IPS-20b (cell line): ENCODE measurements around the gene ASPDH.

Experiments
- H3K27ac ChIP-seq: one replicate; pipeline ENCODE4 v1.5.1; 2013; ENCODE audit warnings: low read length
- H3K27me3 ChIP-seq: 2 replicates; pipeline ENCODE4 v1.6.1; 2013; ENCODE audit warnings: mild to moderate bottlenecking, low read length, inconsistent platforms; ENCODE audit not compliant: insufficient read depth
- H3K36me3 ChIP-seq: 2 replicates; pipeline ENCODE4 v1.6.1; 2013; ENCODE audit warnings: low read depth, mild to moderate bottlenecking, inconsistent platforms, low read length, moderate library complexity; ENCODE audit not compliant: insufficient read depth
- H3K4me1 ChIP-seq: 2 replicates; pipeline ENCODE4 v1.6.1; 2013; ENCODE audit warnings: mild to moderate bottlenecking, control low read depth, inconsistent platforms, low read length, moderate library complexity; ENCODE audit not compliant: insufficient read depth
- H3K4me3 ChIP-seq: 2 replicates; pipeline ENCODE4 v1.5.1; 2013; ENCODE audit warnings: mild to moderate bottlenecking, low read length, inconsistent platforms
- H3K9ac ChIP-seq: 2 replicates; pipeline ENCODE4 v1.6.1; 2013; ENCODE audit warnings: low read depth, mild to moderate bottlenecking, inconsistent platforms, low read length, moderate library complexity
- H3K9me3 ChIP-seq: 2 replicates; pipeline ENCODE4 v1.6.1; 2013; ENCODE audit warnings: mild to moderate bottlenecking, low read depth, low read length, inconsistent platforms; ENCODE audit not compliant: insufficient read depth

Gene ASPDH

GRCh38 chr19:50553134-50553703 lies 39.5 kb upstream of the ASPDH start:
- no peak overlapping the region for H3K4me3 ChIP-seq
- H3K27me3 ChIP-seq = peaks cover 59% of the 10 kb centered on the region
- no peaks in the 10 kb centered on the region for H3K36me3 ChIP-seq
- no peak overlapping the region for H3K9ac ChIP-seq
- H3K27ac ChIP-seq = no peak overlapping the region
- no peaks in the 10 kb centered on the region for H3K4me1 ChIP-seq
- H3K9me3 ChIP-seq = peaks cover 32% of the 10 kb centered on the region

GRCh38 chr19:50552540-50552939 lies 38.8 kb upstream of the ASPDH start:
- no peaks in the 10 kb centered on the region for H3K36me3 ChIP-seq
- H3K9me3 ChIP-seq = peaks cover 32% of the 10 kb centered on the region
- H3K9ac ChIP-seq = no peak overlapping the region
- H3K27ac ChIP-seq = no peak overlapping the region
- no peaks in the 10 kb centered on the region for H3K4me1 ChIP-seq
- peaks cover 59% of the 10 kb centered on the region for H3K27me3 ChIP-seq
- no peak overlapping the region for H3K4me3 ChIP-seq

- no peak overlapping the region for H3K27ac ChIP-seq
- peak overlapping the region; percentile 45; the same call in 1 of the 2 replicates for H3K9ac ChIP-seq
- H3K27me3 ChIP-seq = peaks cover 59% of the 10 kb centered on the region
- no peaks in the 10 kb centered on the region for H3K36me3 ChIP-seq
- peaks cover 39% of the 10 kb centered on the region for H3K9me3 ChIP-seq
- peak overlapping the region; percentile 64; the same call in 1 of the 2 replicates for H3K4me3 ChIP-seq
- H3K4me1 ChIP-seq = no peaks in the 10 kb centered on the region
These were observed 38.0 kb upstream of the ASPDH start for GRCh38 chr19:50551715-50552187.

GRCh38 chr19:50551034-50551714 lies 37.5 kb upstream of the ASPDH start:
- Histone ChIP-seq H3K4me3 (peak overlapping the region; percentile 64; the same call in 1 of the 2 replicates), H3K27ac (no peak overlapping the region), H3K36me3 (no peaks in the 10 kb centered on the region), H3K4me1 (no peaks in the 10 kb centered on the region), H3K27me3 (peaks cover 59% of the 10 kb centered on the region), H3K9ac (peak overlapping the region; percentile 45; the same call in 1 of the 2 replicates), H3K9me3 (peaks cover 43% of the 10 kb centered on the region)

- H3K27me3 ChIP-seq = peaks cover 58% of the 10 kb centered on the region
- H3K4me1 ChIP-seq = no peaks in the 10 kb centered on the region
- H3K36me3 ChIP-seq = no peaks in the 10 kb centered on the region
- H3K27ac ChIP-seq = no peak overlapping the region
- H3K9ac ChIP-seq = no peak overlapping the region
- H3K9me3 ChIP-seq = peaks cover 43% of the 10 kb centered on the region
- H3K4me3 ChIP-seq = no peak overlapping the region; the same call in 1 of the 2 replicates
These were observed 36.9 kb upstream of the ASPDH start for GRCh38 chr19:50550594-50550966.

GRCh38 chr19:50549927-50550593 lies 36.3 kb upstream of the ASPDH start:
- no peaks in the 10 kb centered on the region for H3K36me3 ChIP-seq
- H3K27me3 ChIP-seq = peaks cover 53% of the 10 kb centered on the region
- peaks cover 39% of the 10 kb centered on the region for H3K9me3 ChIP-seq
- H3K27ac ChIP-seq = no peak overlapping the region
- H3K4me1 ChIP-seq = no peaks in the 10 kb centered on the region
- H3K4me3 ChIP-seq = no peak overlapping the region
- H3K9ac ChIP-seq = no peak overlapping the region

DNA sequence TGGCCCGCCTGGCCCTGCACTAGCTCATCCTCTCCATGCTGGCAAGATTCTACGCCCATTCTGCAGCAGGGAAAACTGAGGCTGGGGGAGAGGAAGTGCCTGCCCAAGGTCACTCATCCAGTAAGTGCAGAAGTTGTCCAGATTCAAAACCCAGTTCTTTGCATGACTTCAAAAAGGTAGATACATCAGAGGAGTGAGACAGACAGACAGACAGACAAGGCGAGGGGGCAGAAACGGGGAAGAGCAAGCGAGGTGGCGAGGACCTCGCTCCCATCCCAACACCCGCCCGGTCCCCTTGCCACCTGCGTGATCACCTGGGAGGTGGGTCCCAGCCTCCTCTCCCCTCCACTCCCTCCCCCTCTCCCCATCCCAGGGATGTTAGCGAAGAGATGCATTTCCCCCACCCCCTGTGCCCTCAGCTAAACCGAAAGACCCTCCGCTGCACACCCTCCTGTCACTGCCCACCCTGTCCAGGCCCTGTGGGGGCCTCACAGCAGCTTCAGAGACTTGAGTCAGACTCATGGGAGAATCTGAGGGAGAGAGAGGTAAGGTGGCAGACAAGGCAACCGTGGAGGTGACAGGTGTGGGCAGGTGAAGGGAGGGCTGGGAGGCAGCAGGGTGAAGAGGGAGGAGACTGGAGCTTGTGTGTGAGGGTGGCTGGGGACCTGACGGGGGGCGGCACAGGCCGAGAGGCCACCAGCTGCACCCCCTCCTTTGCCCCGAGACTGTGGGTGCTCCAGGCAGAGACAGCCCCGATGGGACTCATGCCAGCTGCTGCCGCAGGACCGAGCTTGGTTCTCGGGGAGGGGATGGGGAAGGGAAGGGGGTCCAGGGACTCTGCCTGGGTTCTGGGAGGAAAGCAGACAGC lies 35.6 kb upstream of the ASPDH start:
- H3K9ac ChIP-seq = no peak overlapping the region
- peaks cover 45% of the 10 kb centered on the region for H3K27me3 ChIP-seq
- H3K9me3 ChIP-seq = peaks cover 33% of the 10 kb centered on the region
- no peak overlapping the region for H3K4me3 ChIP-seq
- no peaks in the 10 kb centered on the region for H3K36me3 ChIP-seq
- H3K27ac ChIP-seq = no peak overlapping the region
- no peaks in the 10 kb centered on the region for H3K4me1 ChIP-seq

GRCh38 chr19:50548191-50549058 lies 34.7 kb upstream of the ASPDH start:
- Histone ChIP-seq H3K4me3 (no peak overlapping the region), H3K27me3 (peaks cover 40% of the 10 kb centered on the region), H3K4me1 (no peaks in the 10 kb centered on the region), H3K36me3 (no peaks in the 10 kb centered on the region), H3K9me3 (peaks cover 28% of the 10 kb centered on the region), H3K27ac (no peak overlapping the region), H3K9ac (no peak overlapping the region)

DNA sequence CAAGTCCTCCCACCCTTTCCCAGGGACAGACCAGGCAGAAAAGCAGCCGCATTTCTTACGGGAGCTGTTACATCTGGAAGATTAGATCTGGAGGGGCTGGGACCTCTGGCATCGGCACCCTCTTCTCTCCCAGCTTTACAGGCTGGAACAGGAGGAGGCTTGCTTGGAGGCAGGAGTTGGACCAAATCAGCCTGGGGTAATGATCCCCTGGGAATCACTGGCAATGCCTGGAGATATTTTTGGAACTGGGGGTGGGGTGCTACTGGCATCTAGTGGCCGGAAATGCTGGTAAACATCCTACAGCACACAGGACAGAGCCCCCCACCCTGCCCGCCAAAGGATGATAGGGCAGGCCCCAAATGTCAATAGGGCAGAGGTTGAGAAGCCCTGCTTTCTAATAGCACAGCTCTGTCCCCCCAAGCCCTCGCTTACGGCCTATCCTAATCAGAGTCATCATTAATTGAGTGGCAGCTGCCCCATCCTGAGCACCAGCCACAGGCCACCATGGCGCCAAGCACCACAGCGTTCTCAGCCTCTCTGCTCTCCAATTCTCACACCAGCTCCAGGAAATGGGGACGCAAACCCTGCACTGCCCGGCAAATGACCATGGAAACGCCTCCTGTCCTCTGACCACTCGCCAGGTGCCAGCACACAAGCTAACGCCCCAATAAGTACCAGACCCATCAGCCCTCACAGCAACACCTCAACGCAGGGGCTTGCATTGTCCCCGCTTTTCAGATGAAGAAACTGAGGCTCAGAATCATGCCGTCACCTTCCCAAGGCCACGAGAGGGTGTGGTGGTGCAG lies 33.9 kb upstream of the ASPDH start:
- Histone ChIP-seq H3K9ac (no peak overlapping the region), H3K4me1 (no peaks in the 10 kb centered on the region), H3K27me3 (peaks cover 32% of the 10 kb centered on the region)

GRCh38 chr19:50546527-50547221 lies 33.0 kb upstream of the ASPDH start:
- H3K4me1 ChIP-seq = no peaks in the 10 kb centered on the region
- H3K4me3 ChIP-seq = no peak overlapping the region
- peaks cover 20% of the 10 kb centered on the region for H3K9me3 ChIP-seq
- no peak overlapping the region for H3K27ac ChIP-seq
- H3K36me3 ChIP-seq = no peaks in the 10 kb centered on the region
- no peak overlapping the region for H3K9ac ChIP-seq
- peaks cover 23% of the 10 kb centered on the region for H3K27me3 ChIP-seq

More for the DNA sequence above, 33.9 kb upstream of the ASPDH start:
- Histone ChIP-seq H3K4me3 (no peak overlapping the region), H3K27ac (no peak overlapping the region), H3K9me3 (peaks cover 29% of the 10 kb centered on the region), H3K36me3 (no peaks in the 10 kb centered on the region)
